Uterus (tissue), 4 donors: ENCODE data around the gene HOMER2. TPM values are rescaled to one million over a fixed set of nuclear protein-coding genes. Genes with fewer than 3 reads are reported as not detected.

ENCODE experiments used
- DNase-seq, 2 donors: peaks; one replicate each; pipeline ENCODE4 v3.0.0-alpha.2; 2019 to 2020
- H3K27ac ChIP-seq, 2 donors: fragments of 200-600 bp; sonication (generic); 1 replicate in 1 of 2; 2 replicates in 1 of 2; pipeline ENCODE4 v1.5.1; 2016 to 2018
- H3K27me3 ChIP-seq, 2 donors: fragments of 200-600 bp; sonication (generic); one replicate each; pipeline ENCODE4 v1.5.1; 2018 to 2019; ENCODE audit warnings: control low read depth in 1 of 2
- H3K36me3 ChIP-seq, 2 donors: fragments of 200-600 bp; sonication (generic); one replicate each; pipeline ENCODE4 v1.5.1; 2019; ENCODE audit warnings: control low read depth in 1 of 2
- H3K4me1 ChIP-seq, 2 donors: fragments of 200-600 bp; sonication (generic); one replicate each; pipeline ENCODE4 v1.5.1; 2018 to 2019; ENCODE audit warnings: control low read depth in 1 of 2
- H3K4me3 ChIP-seq, 2 donors: fragments of 200-600 bp; sonication (generic); 1 replicate in 1 of 2; 2 replicates in 1 of 2; pipeline ENCODE4 v1.5.1; 2018 to 2019; ENCODE audit warnings: mild to moderate bottlenecking in 1 of 2
- H3K9me3 ChIP-seq, 2 donors: fragments of 200-600 bp; sonication (generic); one replicate each; pipeline ENCODE4 v1.5.1; 2019; ENCODE audit warnings: control low read depth in 1 of 2
- POLR2A ChIP-seq, 2 donors: fragments of 450-650 bp; IDR thresholded peaks; one replicate each; pipeline ENCODE4 v1.6.1; 2016; ENCODE audit warnings: antibody characterized with exemption in 2 of 2, mild to moderate bottlenecking in 1 of 2, moderate library complexity in 1 of 2
- intact Hi-C: fragments of 100-400 bp; cut with DNase I; formaldehyde crosslinking; loops from one replicate; pipeline ENCODE4 v1.15.1; 2023; ENCODE audit warnings: low total_unique reads
- total RNA-seq, 4 donors: library from RNA; depleted of rRNA in 3 of 4; stranded (reverse); fragments of >200 nt in 3 of 4; gene quantifications; one replicate each; pipeline versions ENCODE4 v1.1.0 to v1.2.4, GENCODE V29; 2014 to 2023
- TF ChIP-seq, protein P1 (sequence below), 4 experiments: fragments of 200-600 bp in 2 of 4; fragments of 450-650 bp in 2 of 4; sonication (generic) in 2 of 4; IDR thresholded peaks; one replicate each; pipeline ENCODE4 v1.5.1; 2016 to 2019; ENCODE audit warnings: antibody characterized with exemption in 4 of 4, mild to moderate bottlenecking in 2 of 4, moderate library complexity in 1 of 4
- donor health status: DM: yes; HTN: yes; CAD: no.

Gene HOMER2
- total RNA-seq, 4 donors from 2014 or later, result 5.1 to 50.0 (median 10.6) TPM

DNA sequence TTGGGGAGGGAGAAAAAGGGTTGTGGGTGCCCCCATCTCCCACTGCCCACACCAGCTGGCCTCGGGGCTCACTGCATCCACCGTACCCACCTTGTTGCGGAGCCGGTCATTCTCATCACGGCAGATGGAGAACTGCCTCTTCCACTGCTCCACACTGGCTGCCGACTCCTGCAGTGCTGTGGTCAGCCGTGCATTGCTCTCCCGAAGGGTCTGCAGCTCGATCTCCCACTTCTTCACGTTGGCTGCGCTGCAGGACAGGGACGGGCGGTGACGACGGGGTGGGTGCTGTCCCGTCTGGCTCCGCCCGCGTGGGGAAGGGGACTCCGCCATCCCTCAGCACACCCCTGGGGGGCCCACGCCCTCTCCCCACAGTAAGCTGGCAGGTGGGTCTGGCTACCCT lies 98.0 kb downstream of the HOMER2 start:
- DNase-seq, result no peak
- Histone ChIP-seq H3K9me3 (no peaks in the 10 kb centered on the region), H3K4me3 (no peak overlapping the region), H3K27me3 (no peaks in the 10 kb centered on the region), H3K27ac (no peak overlapping the region), H3K36me3 (no peaks in the 10 kb centered on the region), H3K4me1 (no peaks in the 10 kb centered on the region)
- intact Hi-C loops, result no loop called here
- TF ChIP-seq, protein P1, sequence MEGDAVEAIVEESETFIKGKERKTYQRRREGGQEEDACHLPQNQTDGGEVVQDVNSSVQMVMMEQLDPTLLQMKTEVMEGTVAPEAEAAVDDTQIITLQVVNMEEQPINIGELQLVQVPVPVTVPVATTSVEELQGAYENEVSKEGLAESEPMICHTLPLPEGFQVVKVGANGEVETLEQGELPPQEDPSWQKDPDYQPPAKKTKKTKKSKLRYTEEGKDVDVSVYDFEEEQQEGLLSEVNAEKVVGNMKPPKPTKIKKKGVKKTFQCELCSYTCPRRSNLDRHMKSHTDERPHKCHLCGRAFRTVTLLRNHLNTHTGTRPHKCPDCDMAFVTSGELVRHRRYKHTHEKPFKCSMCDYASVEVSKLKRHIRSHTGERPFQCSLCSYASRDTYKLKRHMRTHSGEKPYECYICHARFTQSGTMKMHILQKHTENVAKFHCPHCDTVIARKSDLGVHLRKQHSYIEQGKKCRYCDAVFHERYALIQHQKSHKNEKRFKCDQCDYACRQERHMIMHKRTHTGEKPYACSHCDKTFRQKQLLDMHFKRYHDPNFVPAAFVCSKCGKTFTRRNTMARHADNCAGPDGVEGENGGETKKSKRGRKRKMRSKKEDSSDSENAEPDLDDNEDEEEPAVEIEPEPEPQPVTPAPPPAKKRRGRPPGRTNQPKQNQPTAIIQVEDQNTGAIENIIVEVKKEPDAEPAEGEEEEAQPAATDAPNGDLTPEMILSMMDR (IDR thresholded peaks at IDR 0.05), result no peak
- TF ChIP-seq POLR2A (IDR thresholded peaks at IDR 0.05), result no peak

DNA sequence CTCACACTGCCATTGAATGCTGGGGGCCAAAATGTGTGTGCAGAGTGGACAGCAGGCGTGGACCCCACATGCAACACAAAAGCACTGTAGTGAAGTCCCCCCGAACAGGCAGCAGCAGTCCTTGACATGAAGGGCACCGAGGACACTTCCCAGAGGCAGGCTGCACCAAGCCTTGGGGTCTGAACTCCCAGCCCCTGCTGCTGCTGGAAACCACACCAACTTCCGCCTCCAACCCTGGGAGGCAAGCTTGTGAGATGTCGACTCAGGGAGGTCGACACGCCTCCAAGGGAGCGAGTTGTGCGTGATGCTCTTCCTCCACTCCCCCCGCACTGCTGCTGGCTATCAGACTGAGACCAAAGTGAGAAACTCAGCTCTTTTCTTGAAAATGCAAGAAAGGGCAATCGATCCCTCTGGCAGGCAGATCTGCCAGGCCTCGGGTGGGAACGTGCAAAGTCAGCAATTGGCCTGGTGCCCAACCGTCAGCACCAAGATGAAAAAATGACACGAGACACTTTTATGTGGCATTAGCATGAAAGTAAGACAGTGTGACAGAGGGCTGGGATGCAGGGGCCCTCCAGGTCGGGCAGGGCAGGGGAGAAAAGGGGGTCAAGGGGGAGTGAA lies 99.5 kb downstream of the HOMER2 start:
- DNase-seq, result no peak
- no peak for TF ChIP-seq POLR2A (IDR thresholded peaks at IDR 0.05)
- Histone ChIP-seq H3K27ac (no peak overlapping the region), H3K9me3 (no peaks in the 10 kb centered on the region), H3K4me3 (no peak overlapping the region), H3K36me3 (no peaks in the 10 kb centered on the region), H3K4me1 (no peaks in the 10 kb centered on the region), H3K27me3 (no peaks in the 10 kb centered on the region)
- intact Hi-C loops, result no loop called here

DNA sequence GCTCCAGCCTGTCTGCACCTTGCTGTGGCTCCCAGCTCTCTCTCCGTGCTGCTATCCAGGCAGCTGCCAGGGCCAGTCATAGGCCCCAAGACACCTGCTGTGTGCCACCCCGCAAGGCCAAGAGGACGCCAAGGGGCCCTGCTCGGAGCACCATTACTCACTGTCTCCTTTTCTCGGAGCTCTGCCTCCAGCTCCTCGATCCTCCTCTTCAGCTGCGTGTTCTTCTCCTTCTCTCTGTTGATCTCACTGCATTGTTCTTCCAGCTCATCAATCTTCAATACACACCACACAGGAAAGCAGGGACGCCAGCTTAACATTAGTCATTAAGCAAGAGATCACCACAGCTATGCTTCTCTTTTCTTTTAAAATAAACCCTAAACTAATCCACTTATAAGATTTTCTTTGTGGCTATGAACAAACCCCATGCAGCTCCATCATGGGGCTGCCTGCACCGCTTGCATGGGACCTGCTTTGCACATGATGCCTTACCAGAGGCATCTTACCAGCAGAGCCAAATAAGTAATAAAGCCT lies 100.5 kb downstream of the HOMER2 start:
- intact Hi-C loops, result no loop called here
- Histone ChIP-seq H3K4me3 (no peak overlapping the region), H3K36me3 (no peaks in the 10 kb centered on the region), H3K9me3 (no peaks in the 10 kb centered on the region), H3K4me1 (no peaks in the 10 kb centered on the region), H3K27ac (no peak overlapping the region), H3K27me3 (no peaks in the 10 kb centered on the region)
- no peak for DNase-seq
- TF ChIP-seq POLR2A (IDR thresholded peaks at IDR 0.05), result no peak
- TF ChIP-seq, protein P1 (IDR thresholded peaks at IDR 0.05), result no peak

DNA sequence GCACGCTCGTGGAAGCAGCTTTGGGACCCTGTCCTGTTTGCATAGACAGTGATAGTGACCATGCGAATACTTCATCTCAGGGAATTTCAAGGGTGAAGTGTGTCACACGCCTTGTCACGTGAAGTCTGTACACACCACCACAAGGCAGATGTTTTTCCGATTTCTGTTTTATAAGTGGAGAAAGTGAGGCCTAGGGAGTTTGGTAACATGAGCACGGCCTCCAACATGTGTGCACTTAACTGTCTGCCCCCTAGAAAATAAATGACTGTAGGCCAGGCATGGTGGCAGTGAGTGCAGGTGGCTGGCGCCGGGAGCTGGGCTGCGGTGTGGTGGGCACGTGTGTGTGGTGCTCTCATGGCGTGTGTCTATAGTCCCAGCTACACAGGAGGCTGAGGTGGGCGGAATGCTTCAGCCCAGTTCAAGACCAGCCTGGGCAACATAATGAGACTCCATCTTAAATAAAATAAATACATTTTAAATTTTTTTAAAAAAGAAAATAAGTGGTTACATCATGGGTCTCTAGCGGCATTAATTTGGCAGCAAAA lies 101.1 kb downstream of the HOMER2 start:
- no peaks in the 10 kb centered on the region for H3K9me3 ChIP-seq
- no peaks in the 10 kb centered on the region for H3K36me3 ChIP-seq
- no peak overlapping the region for H3K27ac ChIP-seq
- H3K27me3 ChIP-seq, result no peaks in the 10 kb centered on the region
- H3K4me1 ChIP-seq, result no peaks in the 10 kb centered on the region
- intact Hi-C loops, result no loop called here
- DNase-seq, result no peak
- no peak for TF ChIP-seq POLR2A (IDR thresholded peaks at IDR 0.05)
- TF ChIP-seq, protein P1 (IDR thresholded peaks at IDR 0.05), result no peak
- no peak overlapping the region for H3K4me3 ChIP-seq

DNA sequence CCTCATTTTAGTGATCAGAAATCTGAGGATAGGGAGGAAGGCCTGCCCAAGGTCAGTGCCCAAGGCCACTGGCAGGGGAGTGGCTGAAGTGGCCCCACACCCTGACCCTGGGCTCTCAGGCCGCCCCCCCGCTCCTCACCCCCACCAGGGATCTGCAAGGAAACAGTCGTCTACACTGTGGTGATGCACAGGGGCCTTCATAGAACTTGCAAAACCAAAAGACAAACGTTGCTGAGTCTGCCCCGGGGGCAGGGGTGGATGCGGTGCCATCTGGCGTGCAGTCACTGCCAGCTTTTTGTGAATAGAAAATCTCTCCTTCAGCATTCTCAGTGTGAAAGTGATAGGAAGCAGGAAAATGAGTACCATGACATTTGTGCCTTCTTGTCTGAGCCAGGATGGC lies 101.8 kb downstream of the HOMER2 start:
- Histone ChIP-seq H3K9me3 (no peaks in the 10 kb centered on the region), H3K27me3 (no peaks in the 10 kb centered on the region), H3K27ac (no peak overlapping the region), H3K4me3 (no peak overlapping the region), H3K36me3 (no peaks in the 10 kb centered on the region), H3K4me1 (no peaks in the 10 kb centered on the region)
- intact Hi-C loops, result no loop called here
- DNase-seq, result no peak
- TF ChIP-seq, protein P1 (IDR thresholded peaks at IDR 0.05), result no peak
- no peak for TF ChIP-seq POLR2A (IDR thresholded peaks at IDR 0.05)
